K562 (cell line): ENCODE results near the gene FZD8. TPM values are rescaled to one million over a fixed set of nuclear protein-coding genes. Genes with fewer than 3 reads are reported as not detected.

Experiments used
- ELF4 ChIP-seq: fragments of 450-650 bp; formaldehyde crosslinking; IDR thresholded peaks from 2 replicates; pipeline ENCODE4 v1.4.0; 2022; ENCODE audit warnings: missing genetic modification characterization
- EP300 ChIP-seq: IDR thresholded peaks from 2 replicates; pipeline ENCODE4 v1.6.1; 2012; ENCODE audit warnings: low read length, improper control_type of control experiment
- MCM3 ChIP-seq: fragments of 450-650 bp; IDR thresholded peaks from 2 replicates; pipeline ENCODE4 v1.6.1; 2016
- ZNF23 ChIP-seq: fragments of 250-450 bp; sonication (Bioruptor Pico); IDR thresholded peaks from 2 replicates; pipeline ENCODE4 v1.4.0; 2020; ENCODE audit warnings: mild to moderate bottlenecking
- ZNF232 ChIP-seq: sonication (generic); formaldehyde crosslinking; IDR thresholded peaks from 2 replicates; pipeline ENCODE4 v1.8.0; 2022; ENCODE audit warnings: mild to moderate bottlenecking, missing genetic modification reagents
- ZNF584 ChIP-seq: fragments of 200-800 bp; sonication (Bioruptor generic); IDR thresholded peaks from 2 replicates; pipeline ENCODE4 v1.6.1; 2016; ENCODE audit warnings: low read depth, mild to moderate bottlenecking, missing genetic modification characterization, missing compliant biosample characterization
- polyA plus RNA-seq, 8 experiments: library from polyadenylated mRNA; depleted of rRNA in 4 of 8; stranded (reverse) in 5 of 8; unstranded in 3 of 8; fragments of >200 nt; fragmentation: Nextera tagmentation in 2 of 8; fragmentation: Illumina TruSeq in 1 of 8; extraction: Ambion mirVana in 2 of 8; extraction: Trizol in 1 of 8; gene quantifications; 2 replicates each; pipeline versions ENCODE4 v1.2.1 to v1.2.3, GENCODE V29; 2011 to 2014; ENCODE audit warnings: inconsistent platforms in 1 of 8, missing spikeins in 1 of 8
- total RNA-seq, 7 experiments: library from RNA; depleted of rRNA in 6 of 7; stranded (reverse); fragments of >200 nt in 6 of 7; fragmentation: Illumina TruSeq in 2 of 7; extraction: Trizol in 2 of 7; gene quantifications; 2 replicates each; pipeline versions ENCODE4 v1.2.1 to v1.2.3, GENCODE V29; 2011 to 2021; ENCODE audit warnings: low replicate concordance in 1 of 7
- TF ChIP-seq, protein P1 (sequence below), 2 experiments: fragments of 450-650 bp; conservative IDR thresholded peaks; 2 replicates each; pipeline ENCODE4 v1.6.1; 2017; ENCODE audit warnings: mild to moderate bottlenecking in 2 of 2, moderate library complexity in 2 of 2
- TF ChIP-seq, protein P2 (sequence below): fragments of 200-800 bp; sonication (Bioruptor generic); IDR thresholded peaks from 2 replicates; pipeline ENCODE4 v1.6.1; 2017; ENCODE audit warnings: missing genetic modification characterization, missing compliant biosample characterization
- TF ChIP-seq, protein P3 (sequence below): fragments of 450-650 bp; IDR thresholded peaks from 2 replicates; pipeline ENCODE4 v1.6.1; 2016; ENCODE audit warnings: mild to moderate bottlenecking

Gene FZD8
- total and polyA plus RNA-seq, 9 of the 15 experiments (the other 6 are each of a cell fraction or from before 2014, with no cell fraction given) = 0.03 to 1.2 (median 0.16) TPM; not detected in 1

DNA sequence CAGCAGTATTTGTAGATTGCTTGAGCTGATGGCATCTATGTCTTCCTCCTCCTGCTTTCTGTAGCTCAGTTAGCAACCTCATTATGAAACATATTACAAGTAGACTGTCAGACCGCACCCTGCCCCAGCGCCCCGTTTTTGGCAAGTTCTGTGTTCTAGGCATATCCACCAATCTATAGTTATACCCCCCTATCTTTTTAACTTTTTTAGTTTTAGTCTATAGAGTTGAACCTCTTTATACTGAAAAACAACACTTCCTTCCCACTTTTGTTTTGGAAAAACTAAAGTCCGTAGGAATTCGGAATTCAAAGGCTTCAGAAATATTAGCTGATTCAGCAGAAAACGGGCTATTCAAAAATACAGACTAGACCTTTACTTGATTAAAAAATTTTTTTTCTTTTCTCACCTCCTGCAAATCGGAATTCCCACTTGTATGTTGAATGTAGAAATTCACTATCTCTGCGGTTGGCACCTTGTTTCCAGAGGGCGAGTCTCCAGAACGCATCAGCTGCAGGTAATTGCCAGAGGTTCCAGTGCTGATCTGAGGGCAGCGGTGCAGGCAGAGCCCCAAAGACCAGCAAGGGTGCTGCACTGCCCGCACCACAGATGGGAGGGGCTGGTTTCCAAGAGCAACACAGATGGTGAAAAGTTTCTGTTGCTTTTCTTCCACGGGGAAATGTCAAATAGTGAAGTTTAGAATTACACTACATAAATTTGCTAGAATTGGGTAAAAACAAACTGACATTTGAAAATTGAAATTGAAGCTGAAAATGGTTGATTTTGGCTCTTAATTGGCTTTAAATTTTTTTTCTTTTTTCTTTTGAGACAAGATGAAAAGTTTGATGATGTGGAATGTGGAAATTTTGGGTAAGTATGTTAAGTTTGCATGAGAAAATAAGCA lies 2.2 kb upstream of the FZD8 start (continued):
- TF ChIP-seq, protein P1, sequence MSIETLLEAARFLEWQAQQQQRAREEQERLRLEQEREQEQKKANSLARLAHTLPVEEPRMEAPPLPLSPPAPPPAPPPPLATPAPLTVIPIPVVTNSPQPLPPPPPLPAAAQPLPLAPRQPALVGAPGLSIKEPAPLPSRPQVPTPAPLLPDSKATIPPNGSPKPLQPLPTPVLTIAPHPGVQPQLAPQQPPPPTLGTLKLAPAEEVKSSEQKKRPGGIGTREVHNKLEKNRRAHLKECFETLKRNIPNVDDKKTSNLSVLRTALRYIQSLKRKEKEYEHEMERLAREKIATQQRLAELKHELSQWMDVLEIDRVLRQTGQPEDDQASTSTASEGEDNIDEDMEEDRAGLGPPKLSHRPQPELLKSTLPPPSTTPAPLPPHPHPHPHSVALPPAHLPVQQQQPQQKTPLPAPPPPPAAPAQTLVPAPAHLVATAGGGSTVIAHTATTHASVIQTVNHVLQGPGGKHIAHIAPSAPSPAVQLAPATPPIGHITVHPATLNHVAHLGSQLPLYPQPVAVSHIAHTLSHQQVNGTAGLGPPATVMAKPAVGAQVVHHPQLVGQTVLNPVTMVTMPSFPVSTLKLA (conservative IDR thresholded peaks at IDR 0.05) = no peak
- TF ChIP-seq ZNF23 (CRISPR knock-in tag) (no peak), EP300 (no peak), ZNF584 (CRISPR knock-in tag) (no peak), MCM3 (no peak), ELF4 (no peak), ZNF232 (CRISPR knock-in tag) (no peak)
- TF ChIP-seq, protein P2, sequence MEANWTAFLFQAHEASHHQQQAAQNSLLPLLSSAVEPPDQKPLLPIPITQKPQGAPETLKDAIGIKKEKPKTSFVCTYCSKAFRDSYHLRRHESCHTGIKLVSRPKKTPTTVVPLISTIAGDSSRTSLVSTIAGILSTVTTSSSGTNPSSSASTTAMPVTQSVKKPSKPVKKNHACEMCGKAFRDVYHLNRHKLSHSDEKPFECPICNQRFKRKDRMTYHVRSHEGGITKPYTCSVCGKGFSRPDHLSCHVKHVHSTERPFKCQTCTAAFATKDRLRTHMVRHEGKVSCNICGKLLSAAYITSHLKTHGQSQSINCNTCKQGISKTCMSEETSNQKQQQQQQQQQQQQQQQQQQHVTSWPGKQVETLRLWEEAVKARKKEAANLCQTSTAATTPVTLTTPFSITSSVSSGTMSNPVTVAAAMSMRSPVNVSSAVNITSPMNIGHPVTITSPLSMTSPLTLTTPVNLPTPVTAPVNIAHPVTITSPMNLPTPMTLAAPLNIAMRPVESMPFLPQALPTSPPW = no peak
- TF ChIP-seq, protein P3, sequence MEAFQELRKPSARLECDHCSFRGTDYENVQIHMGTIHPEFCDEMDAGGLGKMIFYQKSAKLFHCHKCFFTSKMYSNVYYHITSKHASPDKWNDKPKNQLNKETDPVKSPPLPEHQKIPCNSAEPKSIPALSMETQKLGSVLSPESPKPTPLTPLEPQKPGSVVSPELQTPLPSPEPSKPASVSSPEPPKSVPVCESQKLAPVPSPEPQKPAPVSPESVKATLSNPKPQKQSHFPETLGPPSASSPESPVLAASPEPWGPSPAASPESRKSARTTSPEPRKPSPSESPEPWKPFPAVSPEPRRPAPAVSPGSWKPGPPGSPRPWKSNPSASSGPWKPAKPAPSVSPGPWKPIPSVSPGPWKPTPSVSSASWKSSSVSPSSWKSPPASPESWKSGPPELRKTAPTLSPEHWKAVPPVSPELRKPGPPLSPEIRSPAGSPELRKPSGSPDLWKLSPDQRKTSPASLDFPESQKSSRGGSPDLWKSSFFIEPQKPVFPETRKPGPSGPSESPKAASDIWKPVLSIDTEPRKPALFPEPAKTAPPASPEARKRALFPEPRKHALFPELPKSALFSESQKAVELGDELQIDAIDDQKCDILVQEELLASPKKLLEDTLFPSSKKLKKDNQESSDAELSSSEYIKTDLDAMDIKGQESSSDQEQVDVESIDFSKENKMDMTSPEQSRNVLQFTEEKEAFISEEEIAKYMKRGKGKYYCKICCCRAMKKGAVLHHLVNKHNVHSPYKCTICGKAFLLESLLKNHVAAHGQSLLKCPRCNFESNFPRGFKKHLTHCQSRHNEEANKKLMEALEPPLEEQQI = no peak
